ENCODE measurements around the gene TEDC1. TPM values are rescaled to one million over a fixed set of nuclear protein-coding genes. Genes with fewer than 3 reads are reported as not detected.

The TEDC1 gene
- total RNA-seq, 1 experiment from 2014 or later = 17.9 TPM

DNA sequence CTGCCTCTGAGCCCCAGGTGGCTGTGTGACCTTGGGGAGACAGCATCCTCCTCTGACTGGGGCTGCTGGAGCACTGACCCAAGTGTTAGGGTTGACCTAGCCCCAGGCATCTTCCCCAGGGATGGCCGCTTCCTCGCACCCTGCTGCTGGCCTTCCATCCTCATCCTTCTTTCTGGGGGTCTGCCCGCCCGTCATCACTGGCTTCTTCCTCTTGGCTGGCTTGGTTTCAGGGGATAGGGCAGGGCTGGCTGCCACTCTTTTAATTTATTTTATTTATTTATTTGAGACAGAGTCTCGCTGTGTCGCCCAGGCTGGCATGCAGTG lies 3.5 kb downstream of the TEDC1 start:
- H3K27ac Mint-ChIP-seq = no peak overlapping the region
- CTCF ChIA-PET = no interaction called here
- DNase-seq (ENCODE audit: low spot score) (no peak), ATAC-seq (no peak)
- H3K27me3 Mint-ChIP-seq (ENCODE audit: low read depth) = peaks cover 3% of the 10 kb centered on the region
- H3K4me1 Mint-ChIP-seq = peaks cover under 1% of the 10 kb centered on the region
- TF ChIP-seq ZNF317 (CRISPR knock-in tag; IDR thresholded peaks at IDR 0.05; ENCODE audit: borderline replicate concordance, low read depth) (no peak), KAT7 (CRISPR knock-in tag; IDR thresholded peaks at IDR 0.05; ENCODE audit: borderline replicate concordance) (no peak), ATF1 (CRISPR knock-in tag; IDR thresholded peaks at IDR 0.05) (no peak), SP1 (CRISPR knock-in tag; conservative IDR thresholded peaks at IDR 0.05) (no peak), IRF2 (CRISPR knock-in tag; IDR thresholded peaks at IDR 0.05; ENCODE audit: borderline replicate concordance, low read depth) (no peak)
- TF ChIP-seq, protein P1, sequence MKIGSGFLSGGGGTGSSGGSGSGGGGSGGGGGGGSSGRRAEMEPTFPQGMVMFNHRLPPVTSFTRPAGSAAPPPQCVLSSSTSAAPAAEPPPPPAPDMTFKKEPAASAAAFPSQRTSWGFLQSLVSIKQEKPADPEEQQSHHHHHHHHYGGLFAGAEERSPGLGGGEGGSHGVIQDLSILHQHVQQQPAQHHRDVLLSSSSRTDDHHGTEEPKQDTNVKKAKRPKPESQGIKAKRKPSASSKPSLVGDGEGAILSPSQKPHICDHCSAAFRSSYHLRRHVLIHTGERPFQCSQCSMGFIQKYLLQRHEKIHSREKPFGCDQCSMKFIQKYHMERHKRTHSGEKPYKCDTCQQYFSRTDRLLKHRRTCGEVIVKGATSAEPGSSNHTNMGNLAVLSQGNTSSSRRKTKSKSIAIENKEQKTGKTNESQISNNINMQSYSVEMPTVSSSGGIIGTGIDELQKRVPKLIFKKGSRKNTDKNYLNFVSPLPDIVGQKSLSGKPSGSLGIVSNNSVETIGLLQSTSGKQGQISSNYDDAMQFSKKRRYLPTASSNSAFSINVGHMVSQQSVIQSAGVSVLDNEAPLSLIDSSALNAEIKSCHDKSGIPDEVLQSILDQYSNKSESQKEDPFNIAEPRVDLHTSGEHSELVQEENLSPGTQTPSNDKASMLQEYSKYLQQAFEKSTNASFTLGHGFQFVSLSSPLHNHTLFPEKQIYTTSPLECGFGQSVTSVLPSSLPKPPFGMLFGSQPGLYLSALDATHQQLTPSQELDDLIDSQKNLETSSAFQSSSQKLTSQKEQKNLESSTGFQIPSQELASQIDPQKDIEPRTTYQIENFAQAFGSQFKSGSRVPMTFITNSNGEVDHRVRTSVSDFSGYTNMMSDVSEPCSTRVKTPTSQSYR (CRISPR knock-in tag; IDR thresholded peaks at IDR 0.05) = no peak
- TF ChIP-seq, protein P2, sequence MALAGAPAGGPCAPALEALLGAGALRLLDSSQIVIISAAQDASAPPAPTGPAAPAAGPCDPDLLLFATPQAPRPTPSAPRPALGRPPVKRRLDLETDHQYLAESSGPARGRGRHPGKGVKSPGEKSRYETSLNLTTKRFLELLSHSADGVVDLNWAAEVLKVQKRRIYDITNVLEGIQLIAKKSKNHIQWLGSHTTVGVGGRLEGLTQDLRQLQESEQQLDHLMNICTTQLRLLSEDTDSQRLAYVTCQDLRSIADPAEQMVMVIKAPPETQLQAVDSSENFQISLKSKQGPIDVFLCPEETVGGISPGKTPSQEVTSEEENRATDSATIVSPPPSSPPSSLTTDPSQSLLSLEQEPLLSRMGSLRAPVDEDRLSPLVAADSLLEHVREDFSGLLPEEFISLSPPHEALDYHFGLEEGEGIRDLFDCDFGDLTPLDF (CRISPR knock-in tag; IDR thresholded peaks at IDR 0.05) = no peak
- POLR2A ChIA-PET = no interaction called here
- no peaks in the 10 kb centered on the region for H3K36me3 Mint-ChIP-seq
- H3K9me3 Mint-ChIP-seq = no peaks in the 10 kb centered on the region
- H3K4me3 Mint-ChIP-seq = no peak overlapping the region

DNA sequence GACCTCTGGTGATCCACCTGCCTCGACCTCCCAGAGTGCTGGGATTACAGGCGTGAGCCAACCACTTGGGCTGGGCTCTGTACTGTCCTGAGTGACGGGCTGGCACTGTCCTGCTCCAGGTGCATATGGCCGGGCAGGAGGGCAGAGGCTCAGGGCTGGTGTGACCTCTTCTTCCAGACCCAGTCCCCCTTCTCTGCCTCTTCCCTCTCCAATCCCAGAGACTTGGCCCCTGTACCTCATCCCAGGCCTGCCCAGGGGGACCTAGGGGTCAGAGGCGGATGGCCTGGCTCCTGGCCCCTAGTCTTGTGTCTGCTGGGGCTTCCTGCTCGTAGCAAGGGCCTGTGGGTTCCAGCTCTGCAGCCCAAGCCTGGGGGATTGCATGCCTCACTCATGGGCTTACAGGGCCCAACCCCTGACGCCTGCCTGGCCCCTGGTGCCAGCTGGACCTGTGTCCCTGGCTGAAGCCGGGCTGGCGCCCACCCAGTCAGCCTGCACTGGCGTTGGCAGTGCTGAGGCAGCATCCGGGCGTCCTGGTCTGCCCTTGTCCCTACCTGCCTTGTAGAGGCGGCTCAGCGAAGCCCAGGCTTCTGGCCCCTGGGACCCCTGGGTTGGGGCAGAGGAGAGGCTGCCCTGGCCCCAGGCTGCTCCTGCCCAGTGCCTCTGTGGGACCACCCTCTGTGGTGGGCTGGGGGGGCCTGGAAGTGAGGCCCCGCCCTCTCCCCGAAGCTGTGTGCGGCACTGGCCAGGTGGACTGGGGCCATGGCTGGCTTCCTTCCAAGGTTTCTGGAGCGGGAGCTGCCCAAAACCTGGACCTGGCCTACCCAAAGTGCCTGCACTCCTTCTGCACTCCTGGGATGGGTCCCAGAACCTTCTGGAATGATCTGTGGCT lies 4.3 kb downstream of the TEDC1 start:
- no peaks in the 10 kb centered on the region for H3K4me1 Mint-ChIP-seq
- DNase-seq (ENCODE audit: low spot score) = no peak
- H3K27ac Mint-ChIP-seq = no peak overlapping the region
- CTCF ChIA-PET = interaction anchor here (1.8 kb wide), 1 partner anchor 14 kb away, joined by 5 read pairs; no protein-coding TSS in a partner anchor
- TF ChIP-seq GRHL2 (CRISPR knock-in tag; IDR thresholded peaks at IDR 0.05; ENCODE audit: insufficient replicate concordance, severe bottlenecking) = no peak
- TF ChIP-seq, protein P3, sequence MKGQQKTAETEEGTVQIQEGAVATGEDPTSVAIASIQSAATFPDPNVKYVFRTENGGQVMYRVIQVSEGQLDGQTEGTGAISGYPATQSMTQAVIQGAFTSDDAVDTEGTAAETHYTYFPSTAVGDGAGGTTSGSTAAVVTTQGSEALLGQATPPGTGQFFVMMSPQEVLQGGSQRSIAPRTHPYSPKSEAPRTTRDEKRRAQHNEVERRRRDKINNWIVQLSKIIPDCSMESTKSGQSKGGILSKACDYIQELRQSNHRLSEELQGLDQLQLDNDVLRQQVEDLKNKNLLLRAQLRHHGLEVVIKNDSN (CRISPR knock-in tag; IDR thresholded peaks at IDR 0.05) = no peak
- TF ChIP-seq, protein P4, sequence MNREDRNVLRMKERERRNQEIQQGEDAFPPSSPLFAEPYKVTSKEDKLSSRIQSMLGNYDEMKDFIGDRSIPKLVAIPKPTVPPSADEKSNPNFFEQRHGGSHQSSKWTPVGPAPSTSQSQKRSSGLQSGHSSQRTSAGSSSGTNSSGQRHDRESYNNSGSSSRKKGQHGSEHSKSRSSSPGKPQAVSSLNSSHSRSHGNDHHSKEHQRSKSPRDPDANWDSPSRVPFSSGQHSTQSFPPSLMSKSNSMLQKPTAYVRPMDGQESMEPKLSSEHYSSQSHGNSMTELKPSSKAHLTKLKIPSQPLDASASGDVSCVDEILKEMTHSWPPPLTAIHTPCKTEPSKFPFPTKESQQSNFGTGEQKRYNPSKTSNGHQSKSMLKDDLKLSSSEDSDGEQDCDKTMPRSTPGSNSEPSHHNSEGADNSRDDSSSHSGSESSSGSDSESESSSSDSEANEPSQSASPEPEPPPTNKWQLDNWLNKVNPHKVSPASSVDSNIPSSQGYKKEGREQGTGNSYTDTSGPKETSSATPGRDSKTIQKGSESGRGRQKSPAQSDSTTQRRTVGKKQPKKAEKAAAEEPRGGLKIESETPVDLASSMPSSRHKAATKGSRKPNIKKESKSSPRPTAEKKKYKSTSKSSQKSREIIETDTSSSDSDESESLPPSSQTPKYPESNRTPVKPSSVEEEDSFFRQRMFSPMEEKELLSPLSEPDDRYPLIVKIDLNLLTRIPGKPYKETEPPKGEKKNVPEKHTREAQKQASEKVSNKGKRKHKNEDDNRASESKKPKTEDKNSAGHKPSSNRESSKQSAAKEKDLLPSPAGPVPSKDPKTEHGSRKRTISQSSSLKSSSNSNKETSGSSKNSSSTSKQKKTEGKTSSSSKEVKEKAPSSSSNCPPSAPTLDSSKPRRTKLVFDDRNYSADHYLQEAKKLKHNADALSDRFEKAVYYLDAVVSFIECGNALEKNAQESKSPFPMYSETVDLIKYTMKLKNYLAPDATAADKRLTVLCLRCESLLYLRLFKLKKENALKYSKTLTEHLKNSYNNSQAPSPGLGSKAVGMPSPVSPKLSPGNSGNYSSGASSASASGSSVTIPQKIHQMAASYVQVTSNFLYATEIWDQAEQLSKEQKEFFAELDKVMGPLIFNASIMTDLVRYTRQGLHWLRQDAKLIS (CRISPR knock-in tag; IDR thresholded peaks at IDR 0.05; ENCODE audit: borderline replicate concordance) = no peak
- no peak for TF ChIP-seq ZBTB21 (CRISPR knock-in tag; IDR thresholded peaks at IDR 0.05; ENCODE audit: borderline replicate concordance)
- no peak for TF ChIP-seq NR1H2 (CRISPR knock-in tag; IDR thresholded peaks at IDR 0.05)
- TF ChIP-seq ZNF671 (CRISPR knock-in tag; IDR thresholded peaks at IDR 0.05) = no peak
- no peak for TF ChIP-seq ZNF121 (CRISPR knock-in tag; IDR thresholded peaks at IDR 0.05)
- TF ChIP-seq FOXK1 (CRISPR knock-in tag; IDR thresholded peaks at IDR 0.05) = no peak
- TF ChIP-seq, protein P5, sequence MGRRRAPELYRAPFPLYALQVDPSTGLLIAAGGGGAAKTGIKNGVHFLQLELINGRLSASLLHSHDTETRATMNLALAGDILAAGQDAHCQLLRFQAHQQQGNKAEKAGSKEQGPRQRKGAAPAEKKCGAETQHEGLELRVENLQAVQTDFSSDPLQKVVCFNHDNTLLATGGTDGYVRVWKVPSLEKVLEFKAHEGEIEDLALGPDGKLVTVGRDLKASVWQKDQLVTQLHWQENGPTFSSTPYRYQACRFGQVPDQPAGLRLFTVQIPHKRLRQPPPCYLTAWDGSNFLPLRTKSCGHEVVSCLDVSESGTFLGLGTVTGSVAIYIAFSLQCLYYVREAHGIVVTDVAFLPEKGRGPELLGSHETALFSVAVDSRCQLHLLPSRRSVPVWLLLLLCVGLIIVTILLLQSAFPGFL (CRISPR knock-in tag; IDR thresholded peaks at IDR 0.05; ENCODE audit: borderline replicate concordance) = no peak
- TF ChIP-seq CREM (CRISPR knock-in tag; IDR thresholded peaks at IDR 0.05) = no peak
- no peak for TF ChIP-seq GTF2I (CRISPR knock-in tag; conservative IDR thresholded peaks at IDR 0.05)
- TF ChIP-seq RELA (CRISPR knock-in tag; IDR thresholded peaks at IDR 0.05; ENCODE audit: borderline replicate concordance) = no peak
- TF ChIP-seq, protein P6, sequence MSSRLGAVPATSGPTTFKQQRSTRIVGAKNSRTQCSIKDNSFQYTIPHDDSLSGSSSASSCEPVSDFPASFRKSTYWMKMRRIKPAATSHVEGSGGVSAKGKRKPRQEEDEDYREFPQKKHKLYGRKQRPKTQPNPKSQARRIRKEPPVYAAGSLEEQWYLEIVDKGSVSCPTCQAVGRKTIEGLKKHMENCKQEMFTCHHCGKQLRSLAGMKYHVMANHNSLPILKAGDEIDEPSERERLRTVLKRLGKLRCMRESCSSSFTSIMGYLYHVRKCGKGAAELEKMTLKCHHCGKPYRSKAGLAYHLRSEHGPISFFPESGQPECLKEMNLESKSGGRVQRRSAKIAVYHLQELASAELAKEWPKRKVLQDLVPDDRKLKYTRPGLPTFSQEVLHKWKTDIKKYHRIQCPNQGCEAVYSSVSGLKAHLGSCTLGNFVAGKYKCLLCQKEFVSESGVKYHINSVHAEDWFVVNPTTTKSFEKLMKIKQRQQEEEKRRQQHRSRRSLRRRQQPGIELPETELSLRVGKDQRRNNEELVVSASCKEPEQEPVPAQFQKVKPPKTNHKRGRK (CRISPR knock-in tag; IDR thresholded peaks at IDR 0.05; ENCODE audit: borderline replicate concordance) = no peak
- no peak for TF ChIP-seq ATF1 (CRISPR knock-in tag; IDR thresholded peaks at IDR 0.05)
- no peak for TF ChIP-seq SOX15 (CRISPR knock-in tag; IDR thresholded peaks at IDR 0.05)
- no peak for TF ChIP-seq ELF4 (CRISPR knock-in tag; IDR thresholded peaks at IDR 0.05; ENCODE audit: low read depth)
- H3K27me3 Mint-ChIP-seq (ENCODE audit: low read depth) = no peaks in the 10 kb centered on the region; the same call in 1 of the 2 replicates
- ATAC-seq = no peak
- POLR2A ChIA-PET = no interaction called here
- H3K9me3 Mint-ChIP-seq = no peaks in the 10 kb centered on the region
- no peaks in the 10 kb centered on the region for H3K36me3 Mint-ChIP-seq
- no peak overlapping the region for H3K4me3 Mint-ChIP-seq
